ENCODE results near the gene PIEZO2.
"Not testable (repeated sequence)": the region's sequence is repeated elsewhere in the genome, so short reads cannot be mapped to it uniquely, and the experiment has no call there.

PIEZO2 gene

GRCh38 chr18:11148680-11149440, 509 bp downstream of the PIEZO2 start:
- DNase-seq: no peak

DNA sequence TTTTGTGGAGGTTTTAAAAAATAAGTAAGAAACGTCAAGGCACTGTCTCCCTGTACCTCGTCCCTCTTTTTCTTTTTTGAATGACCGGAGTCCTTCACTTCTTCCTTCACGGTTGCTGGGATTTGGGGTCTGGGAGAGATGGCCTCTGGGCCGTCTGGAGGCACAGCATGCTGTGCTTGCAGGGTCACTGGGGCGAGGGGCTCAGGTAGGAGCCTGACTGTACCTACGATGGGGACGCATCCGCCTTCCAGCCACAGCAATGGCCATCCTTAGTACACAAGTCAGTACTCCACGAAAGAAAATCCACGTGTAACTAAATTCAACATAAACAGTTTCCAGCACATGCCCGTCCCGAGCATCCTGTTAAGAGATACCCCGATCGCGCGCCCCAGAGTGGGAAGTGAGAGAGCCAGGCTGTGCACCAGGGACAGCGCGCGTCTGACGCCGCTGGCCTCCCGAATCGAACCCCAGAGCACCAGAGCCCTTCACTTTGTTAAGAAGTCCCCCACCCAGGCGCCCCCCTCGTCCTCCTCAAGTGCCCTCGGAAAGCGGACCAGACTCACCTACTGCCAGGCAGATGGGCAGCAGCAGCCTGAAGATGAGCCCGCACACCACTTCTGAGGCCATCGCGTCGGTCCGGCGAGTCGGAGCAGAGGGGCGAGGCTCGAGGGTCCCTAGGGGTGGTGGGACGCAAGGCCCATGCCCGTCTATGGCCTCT, 1.2 kb downstream of the PIEZO2 start:
- DNase-seq: no peak

DNA sequence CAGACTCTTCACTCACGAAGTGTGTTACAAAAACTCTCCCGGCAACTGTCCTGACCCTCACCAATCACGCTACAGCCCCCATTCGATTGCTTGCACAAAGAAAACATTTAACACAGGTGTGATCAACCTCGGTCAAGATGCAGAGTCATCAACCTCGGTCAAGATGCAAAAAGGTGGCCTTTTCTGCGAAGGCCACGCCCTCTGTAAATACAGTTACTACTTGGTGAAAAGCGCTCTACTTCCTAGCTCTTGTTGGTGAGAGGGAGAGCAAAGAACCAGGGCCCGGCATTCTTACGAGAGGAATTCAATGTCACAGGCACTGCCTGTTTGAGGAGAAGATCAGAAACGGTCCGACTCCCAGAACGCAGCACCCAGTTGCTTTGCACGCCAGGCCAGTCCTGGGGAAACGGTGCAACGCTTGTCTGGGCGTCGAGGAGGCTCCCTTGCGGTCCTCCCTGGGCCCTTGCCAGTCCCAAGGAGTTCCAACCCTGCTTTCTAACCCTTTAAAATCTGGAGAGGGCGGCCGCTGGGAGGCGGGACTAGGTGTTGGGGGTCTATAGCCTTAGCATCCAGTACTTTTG, 1.9 kb downstream of the PIEZO2 start:
- DNase-seq: no peak

DNA sequence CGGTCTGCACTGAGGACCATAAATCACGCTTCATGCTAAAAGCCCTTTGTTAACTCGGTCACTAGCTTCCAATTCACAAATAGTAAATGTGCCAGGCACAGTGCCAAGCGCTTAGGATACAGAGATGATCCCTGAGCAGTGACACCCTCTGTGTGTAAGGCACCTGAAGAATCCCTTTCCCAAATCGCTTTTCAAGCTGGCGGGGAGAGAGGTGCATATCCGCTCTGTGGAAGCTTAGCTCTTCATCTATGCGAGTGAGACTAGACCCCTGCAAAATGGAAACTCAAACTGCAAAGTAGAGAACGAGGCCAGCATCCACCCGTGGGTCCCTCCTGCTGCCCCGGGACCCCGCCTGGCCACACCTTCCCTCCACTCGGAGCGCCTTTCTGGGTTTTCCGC, 2.4 kb downstream of the PIEZO2 start:
- DNase-seq: no peak

DNA sequence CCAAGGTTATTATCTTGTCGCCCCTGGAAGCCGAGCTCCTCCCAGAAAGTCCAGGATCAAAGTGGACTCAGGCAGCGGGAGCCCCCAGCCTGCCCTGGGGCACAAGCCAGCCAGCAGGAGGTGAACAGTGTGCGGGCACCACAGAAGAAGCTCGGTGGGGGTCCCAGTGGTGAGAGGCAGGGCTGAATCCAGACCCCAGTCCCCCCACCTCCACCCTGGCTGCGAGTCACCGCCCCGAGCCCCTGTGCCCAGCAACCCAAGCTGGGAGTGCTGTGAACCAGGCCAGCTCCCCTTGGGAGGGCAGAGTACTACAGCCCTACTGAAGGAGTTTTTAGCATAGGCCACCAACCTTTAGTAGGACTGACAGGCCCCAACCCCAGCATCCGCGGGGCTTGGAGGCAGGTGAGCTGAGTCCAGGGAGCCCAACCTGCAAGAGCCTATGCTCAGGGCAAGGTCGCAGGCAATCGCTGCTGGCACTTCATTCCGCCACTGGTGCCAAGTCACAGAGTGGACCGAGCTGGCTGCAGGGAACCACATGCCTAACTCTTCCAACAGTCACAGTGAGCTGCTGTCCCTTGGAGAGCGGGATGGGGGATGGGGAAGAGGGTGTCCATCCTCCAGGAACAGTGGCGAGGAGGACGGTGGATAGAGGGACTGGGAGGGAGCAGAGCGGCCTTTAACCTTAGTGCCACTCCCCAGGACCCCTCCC, 3.0 kb downstream of the PIEZO2 start:
- no peak for DNase-seq

- DNase-seq: no peak
Measured at GRCh38 chr18:11145413-11146191, 3.8 kb downstream of the PIEZO2 start.

DNA sequence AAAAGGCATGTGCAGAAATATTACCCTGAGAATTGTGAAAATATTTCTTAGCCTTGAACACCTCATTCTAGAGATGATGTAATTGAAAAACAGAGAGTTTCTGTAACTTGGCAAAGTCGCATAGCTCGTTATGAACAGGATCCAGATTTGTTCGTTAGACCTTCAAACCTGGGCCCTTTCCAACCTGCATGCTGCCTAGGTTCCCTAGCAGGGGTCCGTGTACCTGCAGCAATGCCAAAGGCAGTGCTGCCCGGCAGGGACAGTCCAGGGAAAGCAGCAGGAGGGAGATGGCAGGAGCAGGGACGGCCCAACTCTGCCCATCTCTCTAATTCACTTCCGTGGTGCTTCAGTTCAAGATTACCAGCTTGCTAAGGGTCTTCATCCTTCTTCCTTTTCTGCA, 12.0 kb downstream of the PIEZO2 start:
- no peak for DNase-seq

DNA sequence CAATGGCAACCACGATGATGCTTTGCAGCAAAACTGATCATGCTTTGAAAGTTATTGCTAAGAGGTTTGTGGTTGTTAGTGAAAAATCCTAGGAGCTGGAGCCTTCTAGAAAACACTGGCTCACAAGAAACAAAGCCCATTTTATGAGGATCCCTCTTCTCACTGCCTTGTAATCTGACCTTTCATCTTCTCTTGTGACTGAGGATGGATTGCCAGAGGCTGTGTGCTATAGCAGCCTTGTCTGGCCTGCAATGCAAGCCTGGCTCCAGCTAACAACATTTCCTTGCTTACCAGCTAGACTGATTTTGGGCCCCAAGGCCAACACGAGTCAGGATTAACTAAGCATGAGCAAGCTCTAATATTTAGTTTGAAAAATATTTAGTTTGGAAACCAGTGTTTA, 13.1 kb downstream of the PIEZO2 start:
- no peak for DNase-seq

GRCh38 chr18:11134940-11135339, 14.4 kb downstream of the PIEZO2 start:
- DNase-seq: no peak

- DNase-seq: not testable (repeated sequence)
Measured at GRCh38 chr18:11129059-11129458, 20.3 kb downstream of the PIEZO2 start.

DNA sequence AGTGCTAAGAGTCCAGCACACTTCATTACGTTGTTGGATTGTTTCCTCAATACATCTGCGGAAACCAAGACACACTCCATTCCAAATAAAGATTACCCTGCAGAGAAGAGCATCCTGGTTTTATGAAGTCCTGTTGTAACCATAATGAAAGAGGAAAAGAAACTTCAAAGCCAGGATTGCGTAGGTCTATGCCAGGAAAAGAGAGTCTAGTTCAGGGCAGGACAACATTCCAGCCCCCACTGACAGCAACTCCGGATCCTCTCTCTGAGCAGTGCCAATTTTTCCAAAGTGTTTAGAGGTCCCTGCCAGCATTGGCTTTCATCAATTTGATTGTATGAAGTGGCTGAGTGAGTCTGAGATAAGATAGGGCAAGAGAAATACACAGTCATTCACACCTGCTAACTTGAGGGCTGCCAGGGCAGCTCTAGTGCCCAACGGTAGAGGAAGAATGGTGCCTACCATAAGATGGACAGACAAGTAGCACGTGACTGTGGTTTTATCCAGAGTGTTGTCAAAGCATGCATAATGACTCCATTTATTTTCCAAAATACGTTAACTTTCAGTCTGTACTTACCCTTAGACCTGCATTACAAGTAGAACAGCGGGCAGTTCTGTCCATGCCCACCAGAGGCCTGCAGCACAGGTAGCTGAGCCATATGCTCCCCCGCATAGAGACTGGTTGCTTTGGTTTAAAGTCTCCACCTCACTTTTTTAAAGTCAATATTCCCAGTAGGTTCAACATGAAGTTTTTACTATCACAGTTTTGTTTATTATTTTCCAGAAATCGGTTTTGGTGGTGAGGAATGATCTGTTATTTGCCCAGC, 23.7 kb downstream of the PIEZO2 start:
- no peak for DNase-seq

GRCh38 chr18:11124054-11124453, 25.3 kb downstream of the PIEZO2 start:
- no peak for DNase-seq

GRCh38 chr18:11121443-11121849, 27.9 kb downstream of the PIEZO2 start:
- DNase-seq: no peak

GRCh38 chr18:11119959-11120587, 29.3 kb downstream of the PIEZO2 start:
- DNase-seq: no peak

GRCh38 chr18:11119550-11119949, 29.8 kb downstream of the PIEZO2 start:
- no peak for DNase-seq

DNA sequence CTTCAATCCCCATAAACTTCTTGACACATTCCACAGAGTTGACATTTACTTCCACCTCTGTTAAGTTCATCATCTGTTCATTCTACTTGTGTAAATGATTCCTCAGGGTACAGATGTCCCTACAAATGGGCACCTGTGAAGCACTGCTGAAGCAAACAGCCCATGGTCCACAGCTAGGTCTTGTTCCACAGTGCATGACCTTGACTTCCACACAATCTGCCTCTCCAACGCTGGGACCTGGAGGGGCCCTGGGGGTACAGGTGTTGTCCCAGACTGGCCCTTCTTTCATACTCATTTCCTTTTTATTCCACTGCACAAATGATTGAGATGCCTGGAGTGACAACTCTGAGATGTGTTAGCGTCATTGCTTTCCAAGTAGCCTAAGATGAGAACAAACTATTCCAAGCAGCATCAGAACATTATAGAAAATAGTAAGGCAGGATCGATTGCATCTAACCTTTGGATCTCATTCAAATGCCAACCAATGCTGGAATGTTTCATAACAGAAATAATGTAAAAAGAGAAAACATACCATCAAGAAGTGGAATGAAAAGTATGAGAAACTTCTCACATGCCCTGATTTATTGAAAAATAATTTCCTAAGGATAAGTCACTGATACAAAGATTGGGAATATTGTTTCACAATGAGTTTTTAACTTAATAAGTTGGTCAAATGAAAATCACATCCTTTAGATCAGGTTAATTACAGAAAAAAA, 31.2 kb downstream of the PIEZO2 start:
- no peak for DNase-seq

- no peak for DNase-seq
Measured at GRCh38 chr18:11115276-11115675, 34.1 kb downstream of the PIEZO2 start.

GRCh38 chr18:11114653-11115052, 34.7 kb downstream of the PIEZO2 start:
- no peak for DNase-seq

GRCh38 chr18:11113937-11114336, 35.4 kb downstream of the PIEZO2 start:
- no peak for DNase-seq

DNA sequence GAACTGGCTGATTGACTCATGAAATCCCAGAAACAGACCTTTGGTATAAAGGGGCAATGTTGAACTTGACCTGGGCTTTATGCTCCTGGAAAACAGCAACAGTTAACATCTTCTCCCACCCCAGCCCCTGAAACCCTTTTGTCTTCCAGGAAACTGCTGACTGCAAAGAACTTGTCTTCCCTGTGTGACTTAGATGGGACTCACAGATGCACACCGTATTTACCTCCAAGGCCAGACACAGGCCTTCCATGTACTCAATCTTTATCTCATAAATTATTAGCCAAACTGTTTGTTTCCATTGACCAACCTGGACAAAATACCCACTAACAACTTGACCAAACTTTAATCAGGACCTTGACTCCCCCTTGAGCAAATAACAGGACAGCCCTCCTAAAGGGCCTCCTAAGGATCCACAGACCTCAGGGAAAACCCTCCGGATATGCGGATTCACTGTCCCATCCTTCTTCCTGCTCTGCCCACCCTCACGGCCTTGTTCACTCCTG, 36.3 kb downstream of the PIEZO2 start:
- DNase-seq: no peak

All from NCI-H510A treated with DMSO at 0.1 percent for 48 hours (cell line).